Embryonic facial prominence (tissue), 1 donor: Measurements from ENCODE around the gene MBOAT7.
"Not testable (repeated sequence)": the region's sequence is repeated elsewhere in the genome, so short reads cannot be mapped to it uniquely, and the experiment has no call there.

Experiments
- DNase-seq: peaks from one replicate; pipeline ENCODE4 v3.0.0-alpha.2; 2016; ENCODE audit errors: extremely low spot score

Gene MBOAT7

DNA sequence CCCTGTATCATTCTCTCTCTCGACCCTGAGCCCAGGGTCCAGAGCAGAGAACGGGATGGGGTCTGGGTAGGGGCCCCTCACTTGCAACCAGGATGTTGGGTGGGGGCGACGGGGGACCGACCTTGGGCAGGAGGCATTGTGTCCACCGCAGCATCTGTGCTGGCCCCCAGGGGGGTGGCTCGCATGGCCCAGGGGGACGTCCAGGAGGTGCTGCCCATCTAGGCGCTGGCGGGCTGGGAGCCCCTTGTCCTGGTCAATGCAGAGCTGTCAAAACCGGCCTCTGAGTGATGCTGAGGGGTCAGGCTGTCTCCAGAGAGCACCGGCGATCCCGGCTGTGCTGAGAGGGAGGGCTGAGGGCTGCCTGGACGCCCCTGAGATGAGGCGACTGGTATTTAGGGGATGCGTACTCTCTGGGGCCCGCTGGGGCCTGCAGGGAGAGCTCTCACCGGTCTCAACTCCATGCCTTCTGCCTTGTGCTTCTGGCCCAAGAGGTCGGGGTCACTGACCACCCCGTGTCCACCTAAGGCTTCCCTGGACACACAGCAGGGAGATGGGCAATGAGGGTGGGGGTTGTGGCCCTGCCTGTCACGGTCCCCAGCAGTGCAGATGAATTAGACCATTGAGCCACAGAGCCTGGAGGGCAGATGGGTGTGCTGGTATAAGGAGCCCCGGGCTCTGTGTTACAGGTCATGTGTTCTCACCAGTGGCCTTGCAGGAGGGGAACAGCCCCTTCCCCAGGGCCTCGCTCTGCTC, 19.9 kb upstream of the MBOAT7 start:
- no peak for DNase-seq

DNA sequence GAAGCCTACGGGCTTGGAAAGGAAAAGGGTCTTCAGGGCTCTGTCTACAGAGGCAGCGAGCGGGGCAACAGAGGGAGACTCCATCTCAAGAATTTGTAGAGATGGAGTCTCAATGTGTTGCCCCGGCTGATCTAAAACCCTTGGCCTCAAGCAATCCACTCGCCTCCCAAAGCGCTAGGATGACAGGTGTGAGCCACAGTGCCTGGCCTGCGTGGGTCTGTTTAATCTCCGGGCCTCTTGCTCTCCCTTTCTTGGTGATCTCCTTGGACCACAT, 19.3 kb upstream of the MBOAT7 start:
- no peak for DNase-seq

DNA sequence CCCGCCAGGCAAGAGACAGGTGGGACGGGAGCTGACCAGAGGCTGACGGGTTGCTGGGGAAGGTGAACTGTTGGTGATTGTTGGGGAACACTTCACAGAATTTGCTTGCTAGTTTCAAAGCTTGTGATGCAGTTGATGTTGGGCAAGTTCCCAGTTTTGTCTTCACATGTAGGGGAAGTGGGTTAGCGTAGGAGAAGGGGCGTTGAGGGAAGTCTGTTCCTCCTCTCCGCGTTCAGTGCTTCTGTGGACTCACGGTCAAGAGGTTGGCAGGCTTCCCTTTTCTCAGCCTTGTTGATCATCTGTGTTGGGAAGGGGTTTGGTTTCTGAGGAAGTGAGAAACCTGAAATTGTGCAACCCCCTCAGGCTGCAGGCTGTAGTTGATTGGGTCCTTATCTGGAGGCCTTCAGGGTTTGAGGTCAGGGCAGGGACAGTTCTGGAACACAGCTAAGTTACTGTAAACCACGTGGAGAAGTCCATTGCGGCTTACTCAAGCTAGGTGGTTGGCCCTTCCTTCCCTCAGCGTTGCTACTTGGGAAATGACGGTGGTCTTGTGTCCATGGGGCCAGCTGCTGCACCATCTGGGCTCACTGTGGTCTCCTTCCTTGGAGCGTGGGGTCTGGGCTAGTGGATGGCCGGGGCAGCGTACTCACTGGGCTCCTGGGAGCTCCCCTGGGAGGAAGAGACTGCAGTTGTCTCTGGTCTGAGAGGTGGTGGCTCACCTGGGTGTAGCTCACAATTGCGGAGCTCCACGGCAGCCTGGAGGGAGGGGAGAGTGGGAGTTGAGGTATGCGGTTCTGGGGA, 18.8 kb upstream of the MBOAT7 start:
- DNase-seq: no peak

DNA sequence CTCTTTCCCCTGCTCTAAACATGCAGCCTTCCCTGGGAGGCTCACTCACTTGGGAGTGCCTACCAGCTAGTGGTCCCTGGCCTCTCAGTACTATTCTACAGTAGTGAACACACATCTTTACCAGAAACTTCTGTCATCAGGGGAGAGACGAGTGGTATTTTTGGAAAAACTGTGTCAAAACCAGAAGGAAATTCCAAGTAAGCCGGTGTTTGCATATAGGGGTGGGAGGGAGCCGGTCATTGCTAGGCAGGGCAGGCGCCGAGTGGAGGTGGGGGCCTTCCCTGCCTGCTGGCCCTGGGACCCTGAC, 18.2 kb upstream of the MBOAT7 start:
- no peak for DNase-seq

DNA sequence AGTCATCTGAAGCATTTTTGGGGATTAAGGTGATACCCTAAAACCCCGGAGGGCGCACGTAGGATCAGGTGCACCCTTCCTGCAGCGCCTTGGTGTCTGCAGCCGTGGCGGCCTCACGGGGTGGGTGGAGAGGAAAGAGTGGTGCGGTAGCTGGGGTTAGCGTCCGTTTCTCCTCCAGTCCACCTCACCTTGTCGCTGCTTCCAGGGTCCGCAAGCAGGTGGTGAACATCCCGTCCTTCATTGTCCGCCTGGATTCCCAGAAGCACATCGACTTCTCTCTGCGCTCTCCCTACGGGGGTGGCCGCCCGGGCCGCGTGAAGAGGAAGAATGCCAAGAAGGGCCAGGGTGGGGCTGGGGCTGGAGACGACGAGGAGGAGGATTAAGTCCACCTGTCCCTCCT, 17.8 kb upstream of the MBOAT7 start:
- DNase-seq: not testable (repeated sequence)

DNA sequence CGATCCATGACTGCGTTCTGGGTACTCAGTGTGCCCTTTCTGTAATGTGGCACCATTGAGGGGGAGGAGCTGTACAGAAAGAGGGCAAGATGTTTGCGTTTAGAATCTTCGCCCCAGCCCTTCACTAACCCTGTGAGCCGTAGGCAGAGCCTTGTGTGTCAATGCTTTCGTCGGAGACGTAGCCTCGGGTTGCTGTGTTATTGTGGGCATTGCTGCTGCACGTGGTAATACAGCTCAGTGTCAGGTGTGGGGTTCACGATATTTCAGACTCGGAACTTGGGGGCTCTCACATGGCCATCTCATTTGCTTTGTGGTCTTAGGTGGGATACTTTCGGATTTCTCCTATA, 17.4 kb upstream of the MBOAT7 start:
- no peak for DNase-seq

DNA sequence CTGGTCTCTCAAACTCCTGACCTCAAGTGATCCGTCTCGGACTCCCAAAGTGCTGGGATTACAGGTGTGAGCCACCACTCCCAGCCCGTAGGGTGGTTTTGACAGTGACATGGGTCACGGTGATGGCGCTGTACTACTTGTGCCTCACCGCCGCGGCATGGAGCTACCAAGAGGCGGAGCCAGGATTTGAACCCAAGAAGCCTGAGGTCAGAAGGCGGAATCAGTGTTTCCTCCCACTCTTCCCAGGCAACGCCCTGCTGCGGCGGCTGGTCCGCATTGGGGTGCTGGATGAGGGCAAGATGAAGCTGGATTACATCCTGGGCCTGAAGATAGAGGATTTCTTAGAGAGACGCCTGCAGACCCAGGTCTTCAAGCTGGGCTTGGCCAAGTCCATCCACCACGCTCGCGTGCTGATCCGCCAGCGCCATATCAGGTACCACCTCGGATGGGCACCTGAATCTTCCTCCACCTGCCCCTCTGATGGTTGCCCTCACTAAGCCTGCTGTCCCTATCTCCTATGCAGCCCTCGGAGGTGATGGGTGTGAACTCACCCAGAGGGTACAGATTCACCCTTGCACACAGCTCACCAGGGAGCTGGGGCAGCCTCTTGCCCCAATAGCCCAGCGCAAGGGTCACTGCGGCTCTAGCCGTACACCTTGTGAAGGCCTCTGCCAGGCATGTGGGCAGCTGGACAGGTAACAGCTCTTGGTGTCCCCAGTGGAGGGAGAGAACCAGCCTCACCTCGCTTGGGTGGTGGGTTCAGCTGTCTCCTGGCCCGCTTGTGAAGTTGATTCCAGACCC, 16.9 kb upstream of the MBOAT7 start:
- no peak for DNase-seq

DNA sequence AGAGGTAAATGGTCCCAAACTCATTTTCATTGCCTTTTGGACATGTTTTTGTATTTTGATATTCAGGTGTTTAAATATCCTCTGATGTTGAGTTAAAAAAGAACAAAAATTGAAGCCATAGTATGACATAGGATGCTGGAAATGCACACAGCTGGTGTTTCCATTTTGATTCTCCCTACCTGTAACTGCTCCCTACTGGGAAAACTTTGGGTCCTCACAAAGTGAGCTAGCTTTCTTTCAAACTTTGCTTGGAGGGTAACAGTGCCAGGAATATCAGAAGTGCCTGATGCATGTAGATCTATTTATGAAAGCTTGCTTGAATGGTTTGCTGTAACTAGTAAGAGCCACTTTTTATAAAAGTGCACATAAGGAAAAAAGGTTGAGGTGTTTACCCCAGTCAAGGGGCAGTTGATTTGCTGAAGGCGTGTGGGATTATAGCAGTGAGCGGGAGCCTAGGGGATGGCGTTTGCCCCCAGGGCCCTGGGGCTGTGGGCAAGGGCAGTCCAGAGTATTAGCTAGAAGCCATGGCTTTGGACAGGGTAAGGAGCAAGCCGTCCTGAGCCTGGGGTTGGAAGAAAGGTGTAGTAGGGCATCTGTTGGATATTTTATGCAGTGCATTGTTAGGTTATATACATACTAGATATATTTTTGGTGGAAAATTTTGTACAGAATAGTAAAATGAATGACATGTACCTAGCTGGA, 15.5 kb upstream of the MBOAT7 start:
- DNase-seq: no peak

DNA sequence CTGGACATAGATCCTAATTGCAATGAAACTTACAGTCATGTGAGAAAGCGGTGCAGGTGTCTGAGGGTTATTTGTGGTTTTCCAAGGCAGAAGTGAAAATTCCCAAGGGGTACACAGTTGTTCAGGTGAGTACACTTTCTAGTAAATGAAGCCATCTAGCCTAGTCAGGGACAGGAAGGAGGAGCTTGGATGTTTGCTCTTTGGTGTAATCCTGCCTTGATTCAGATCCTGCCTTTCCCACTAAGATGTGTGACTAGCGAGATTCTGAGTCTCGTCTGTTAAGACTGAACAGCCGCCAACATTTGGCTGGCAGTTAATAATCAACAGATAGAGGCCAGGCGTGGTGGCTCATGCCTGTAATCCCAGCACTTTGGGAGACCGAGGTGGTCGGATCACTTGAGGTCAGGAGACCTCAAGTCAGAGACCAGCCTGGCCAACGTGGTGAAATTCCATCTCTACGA, 13.8 kb upstream of the MBOAT7 start:
- no peak for DNase-seq

DNA sequence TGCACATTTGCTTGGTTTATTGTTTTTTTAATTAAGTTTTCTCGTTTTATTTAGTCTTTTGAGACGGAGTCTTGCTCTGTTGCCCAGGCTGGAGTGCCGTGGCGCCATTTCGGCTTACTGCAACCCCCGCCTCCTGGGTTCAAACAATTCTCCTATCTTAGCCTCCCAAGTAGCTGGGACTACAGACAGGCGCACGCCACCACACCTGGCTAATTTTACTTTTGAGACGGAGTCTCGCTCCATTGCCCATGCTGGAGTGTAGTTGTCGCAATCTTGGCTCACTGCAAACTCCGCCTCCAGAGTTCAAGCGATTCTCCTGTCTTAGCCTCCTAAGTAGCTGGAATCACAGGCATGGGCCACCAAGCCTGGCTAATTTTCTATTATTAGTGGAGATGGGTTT, 12.6 kb upstream of the MBOAT7 start:
- DNase-seq: no peak

DNA sequence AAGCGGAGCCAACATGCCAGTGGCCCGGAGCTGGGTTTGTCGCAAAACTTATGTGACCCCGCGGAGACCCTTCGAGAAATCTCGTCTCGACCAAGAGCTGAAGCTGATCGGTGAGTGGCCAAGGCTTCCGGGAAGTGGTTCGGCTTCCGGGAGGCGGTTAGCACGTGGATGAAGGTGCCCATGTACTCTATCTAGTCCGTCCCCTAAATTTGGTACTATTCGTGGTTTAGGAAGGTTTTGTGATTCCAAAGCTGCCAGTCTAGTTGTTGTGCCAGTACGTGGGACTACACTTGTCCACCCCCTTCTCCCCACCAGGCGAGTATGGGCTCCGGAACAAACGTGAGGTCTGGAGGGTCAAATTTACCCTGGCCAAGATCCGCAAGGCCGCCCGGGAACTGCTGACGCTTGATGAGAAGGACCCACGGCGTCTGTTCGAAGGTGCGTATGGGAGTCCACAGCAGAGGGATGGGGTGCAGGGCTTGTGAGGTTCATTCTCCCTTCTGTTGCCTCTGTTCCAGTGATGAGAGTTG, 11.9 kb upstream of the MBOAT7 start:
- DNase-seq: no peak

DNA sequence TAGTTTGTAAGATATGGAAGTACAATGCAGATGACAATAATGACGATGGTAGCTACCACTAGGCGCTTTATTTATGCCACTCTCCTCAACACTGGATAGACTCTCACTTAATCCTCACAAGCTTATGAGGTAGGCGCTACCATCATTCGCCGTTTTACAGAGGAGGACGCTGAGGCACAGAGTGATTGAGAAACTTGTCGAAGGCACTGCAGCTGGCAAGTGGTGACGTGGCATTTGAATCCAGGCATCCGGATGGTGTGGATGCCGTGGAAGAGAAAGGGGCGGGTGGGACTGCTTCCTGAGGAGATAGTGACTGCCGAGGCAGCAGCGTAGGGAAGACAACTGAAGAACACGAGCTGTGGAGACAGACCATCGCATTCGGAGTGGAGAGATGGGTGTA, 10.0 kb upstream of the MBOAT7 start:
- DNase-seq: no peak

DNA sequence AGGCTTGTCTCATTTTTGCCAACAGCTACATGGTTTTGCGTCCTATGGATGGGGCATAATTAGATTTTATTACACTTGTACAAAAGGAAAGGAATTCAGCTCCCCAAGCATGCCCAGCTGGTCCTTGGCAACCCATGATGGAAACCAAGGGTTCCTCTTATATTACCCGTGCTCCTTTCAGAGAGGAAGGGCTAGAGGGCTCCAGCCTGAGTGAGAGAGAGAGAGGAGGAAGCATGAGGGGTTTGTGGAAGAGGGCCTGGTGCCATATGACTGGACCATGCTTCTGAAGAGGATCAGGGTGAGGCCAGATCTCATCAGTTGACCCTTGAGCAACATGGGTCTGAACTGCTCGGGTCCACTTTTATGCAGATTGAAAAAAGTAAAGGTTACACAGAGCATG, 7.7 kb upstream of the MBOAT7 start:
- DNase-seq: no peak

DNA sequence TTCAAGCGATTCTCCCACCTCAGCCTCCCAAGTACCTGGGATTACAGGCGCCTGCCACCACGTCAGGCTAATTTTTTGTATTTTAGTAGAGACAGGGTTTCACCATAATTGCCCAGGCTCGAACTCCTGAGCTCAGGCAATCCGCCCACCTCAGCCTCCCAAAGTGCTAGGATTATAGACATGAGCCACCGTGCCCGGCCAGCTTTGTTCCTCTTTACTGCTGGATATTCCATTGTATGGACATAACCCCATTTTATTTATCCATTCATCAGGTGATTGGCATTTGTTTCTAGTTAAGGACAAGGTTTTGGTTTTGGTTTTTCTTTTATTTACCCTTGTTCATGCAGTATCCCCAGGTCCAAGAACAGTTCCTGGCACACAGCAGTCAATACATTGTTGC, 7.2 kb upstream of the MBOAT7 start:
- DNase-seq: no peak

DNA sequence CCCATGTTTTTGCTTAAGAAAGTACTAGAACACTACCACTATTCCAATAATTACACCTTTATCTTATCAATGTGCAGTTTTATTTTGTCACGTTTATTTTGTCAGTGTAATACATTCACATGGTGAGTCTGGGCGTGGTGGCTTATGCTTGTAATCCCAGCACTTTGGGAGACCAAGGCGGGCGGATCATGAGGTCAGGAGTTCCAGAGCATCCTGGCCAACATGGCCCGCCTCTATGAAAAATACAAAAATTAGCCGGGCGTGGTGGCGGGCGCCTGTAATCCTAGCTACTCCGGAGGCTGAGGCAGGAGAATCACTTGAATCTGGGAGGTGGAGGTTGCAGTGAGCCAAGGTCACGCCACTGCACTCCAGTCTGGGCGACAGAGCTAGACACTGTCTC, 5.1 kb upstream of the MBOAT7 start:
- DNase-seq: not testable (repeated sequence)

DNA sequence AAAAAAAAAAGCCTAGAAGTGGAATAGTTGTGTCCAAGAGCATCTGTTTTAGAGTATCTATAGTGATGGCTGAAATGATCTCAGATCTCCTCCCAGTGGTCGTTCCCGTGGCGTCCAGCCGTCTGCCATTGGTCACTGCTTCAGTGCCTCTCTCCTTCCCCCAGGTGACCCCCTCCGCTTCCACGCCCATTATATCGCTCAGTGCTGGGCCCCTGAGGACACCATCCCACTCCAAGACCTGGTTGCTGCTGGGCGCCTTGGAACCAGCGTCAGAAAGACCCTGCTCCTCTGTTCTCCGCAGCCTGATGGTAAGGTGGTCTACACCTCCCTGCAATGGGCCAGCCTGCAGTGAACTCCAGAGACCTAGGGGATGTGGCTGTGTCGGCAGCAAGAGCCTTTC, 3.6 kb upstream of the MBOAT7 start:
- DNase-seq: no peak

DNA sequence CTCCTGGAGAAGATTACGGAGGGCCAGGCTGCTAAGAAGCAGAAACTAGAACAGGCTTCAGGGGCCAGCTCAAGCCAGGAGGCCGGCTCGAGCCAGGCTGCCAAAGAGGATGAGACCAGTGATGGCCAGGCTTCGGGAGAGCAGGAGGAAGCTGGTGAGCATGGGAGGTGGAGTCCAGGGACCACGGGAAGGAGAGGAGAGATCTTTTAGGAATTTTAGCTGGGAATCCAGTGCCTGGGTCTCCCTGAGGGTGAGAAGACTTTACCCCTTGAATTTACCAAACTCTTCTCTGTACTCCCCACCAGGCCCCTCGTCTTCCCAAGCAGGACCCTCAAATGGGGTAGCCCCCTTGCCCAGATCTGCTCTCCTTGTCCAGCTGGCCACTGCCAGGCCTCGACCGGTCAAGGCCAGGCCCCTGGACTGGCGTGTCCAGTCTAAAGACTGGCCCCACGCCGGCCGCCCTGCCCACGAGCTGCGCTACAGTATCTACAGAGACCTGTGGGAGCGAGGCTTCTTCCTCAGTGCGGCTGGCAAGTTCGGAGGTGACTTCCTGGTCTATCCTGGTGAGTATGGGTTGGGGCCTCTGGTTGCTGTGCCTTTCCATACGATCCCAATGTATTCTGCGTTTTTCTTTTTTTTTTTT, 2.6 kb upstream of the MBOAT7 start:
- no peak for DNase-seq

DNA sequence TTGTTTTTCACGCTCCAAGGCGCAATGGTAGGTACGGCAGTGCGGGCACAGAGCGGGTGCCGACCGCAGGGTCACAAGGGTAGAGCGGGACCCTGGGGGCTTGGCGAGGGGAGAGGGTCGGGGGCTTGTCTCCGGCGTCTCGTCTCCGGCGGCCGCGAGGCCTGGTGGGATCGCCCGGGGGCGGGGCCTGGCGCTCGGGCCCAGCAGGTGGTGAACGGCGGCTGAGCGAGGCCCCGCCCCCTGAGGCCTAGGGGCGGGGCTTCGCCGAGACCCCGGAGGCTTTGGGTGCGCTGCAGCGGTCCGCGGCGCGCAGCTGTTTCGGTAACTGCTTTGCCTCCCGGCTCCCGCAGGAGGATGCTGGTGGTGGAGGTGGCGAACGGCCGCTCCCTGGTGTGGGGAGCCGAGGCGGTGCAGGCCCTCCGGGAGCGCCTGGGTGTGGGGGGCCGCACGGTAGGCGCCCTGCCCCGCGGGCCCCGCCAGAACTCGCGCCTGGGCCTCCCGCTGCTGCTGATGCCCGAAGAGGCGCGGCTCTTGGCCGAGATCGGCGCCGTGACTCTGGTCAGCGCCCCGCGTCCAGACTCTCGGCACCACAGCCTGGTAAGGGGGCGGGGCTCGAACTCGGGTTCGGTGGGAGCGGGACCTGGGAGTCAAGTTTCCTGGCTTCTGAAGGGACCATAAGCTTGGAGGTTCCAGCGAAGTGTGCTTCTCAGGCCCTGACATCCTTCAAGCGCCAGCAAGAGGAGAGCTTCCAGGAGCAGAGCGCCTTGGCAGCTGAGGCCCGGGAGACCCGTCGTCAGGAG, 1.8 kb upstream of the MBOAT7 start, which contains the start of gene TSEN34:
Gene TSEN34 (plus strand): TSS at position 298 of the 800 bp plus-strand sequence. CDS start 57 bp downstream, at position 355.
- no peak for DNase-seq

DNA sequence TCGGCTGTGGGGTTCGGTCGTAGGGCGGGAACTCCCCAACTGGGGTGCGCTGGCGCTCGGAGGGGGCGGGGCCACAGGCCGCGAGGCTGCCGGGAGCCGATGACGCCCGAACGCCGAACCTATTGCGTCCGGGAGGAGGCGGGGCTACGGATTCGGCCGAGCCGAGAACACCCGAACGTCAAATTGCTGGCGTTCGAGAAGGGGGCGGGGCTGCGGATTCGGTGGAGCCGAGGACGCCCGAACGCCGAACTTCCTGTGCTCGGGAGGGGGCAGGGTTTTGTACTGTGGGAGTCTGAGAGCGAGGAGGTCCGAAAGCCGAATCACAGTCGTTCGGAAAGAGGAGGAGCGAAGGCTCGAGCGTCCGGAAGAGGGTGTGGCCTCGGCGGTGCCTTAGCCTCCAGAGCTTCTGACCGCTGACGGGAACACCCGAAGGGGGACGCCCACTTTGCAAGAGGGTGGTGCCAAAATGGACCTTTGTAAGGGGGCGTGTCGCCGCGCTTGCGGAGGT, 1.2 kb upstream of the MBOAT7 start:
- DNase-seq: peak; percentile 99

DNA sequence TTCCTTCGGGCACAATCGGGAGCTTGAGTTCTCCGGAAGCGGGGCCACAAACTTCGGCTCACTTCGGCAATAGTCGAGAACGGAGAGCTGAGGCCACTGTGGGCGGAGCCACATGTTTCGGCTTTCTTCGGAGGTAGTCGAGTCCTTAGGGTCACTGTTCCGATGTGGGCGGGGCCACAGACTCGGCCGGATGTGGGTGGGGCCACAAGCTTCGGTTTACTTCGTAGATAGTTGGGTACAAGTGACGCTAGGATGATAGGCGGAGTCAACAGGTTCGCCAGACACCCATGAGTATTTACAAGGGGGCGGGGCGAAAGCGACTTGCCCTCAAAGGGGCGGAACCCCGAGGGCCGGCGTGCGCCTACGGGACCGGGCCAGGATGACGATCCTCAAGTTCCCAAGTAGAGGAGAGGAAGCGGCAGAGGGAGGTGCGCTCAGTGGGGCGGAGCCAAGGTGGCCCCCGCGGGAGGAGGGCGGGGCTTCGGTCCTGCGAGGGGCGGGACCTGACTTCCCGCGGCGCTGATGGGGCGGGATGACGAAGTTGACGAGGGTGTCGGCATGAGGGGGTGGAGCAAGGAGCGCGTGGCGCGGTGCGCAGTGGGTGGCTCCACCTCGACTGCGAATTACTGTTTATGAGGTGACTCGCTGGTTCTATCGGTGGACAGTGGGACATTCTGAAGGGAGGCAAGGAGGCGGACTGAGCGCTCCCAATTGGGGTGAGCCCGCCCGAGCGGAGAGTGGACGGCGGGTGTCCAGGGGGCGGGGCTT, 539 bp upstream of the MBOAT7 start:
- DNase-seq: peak; percentile 100
